ENCODE data around the gene GAS2L2. TPM values are rescaled to one million over a fixed set of nuclear protein-coding genes. Genes with fewer than 3 reads are reported as not detected.

The GAS2L2 gene
- total RNA-seq, 4 donors from 2014 or later: 0.15 to 0.75 TPM; not detected in 2

GRCh38 chr17:35775039-35775438, 22.0 kb upstream of the GAS2L2 start:
- Histone ChIP-seq H3K27ac (no peak overlapping the region), H3K27me3 (peaks cover 0 to 3% (median 0%) of the 10 kb centered on the region in 3 donors), H3K36me3 (no peaks in the 10 kb centered on the region), H3K4me3 (no peak overlapping the region), H3K4me1 (no peaks in the 10 kb centered on the region), H3K9me3 (no peaks in the 10 kb centered on the region)
- DNase-seq (no peak), ATAC-seq (no peak)
- intact Hi-C loops (cut with DNase I; ENCODE audit: low total_unique reads): no loop called here
- in situ Hi-C loops (cut with MboI; ENCODE audit: low sequenced_read_pairs in 4 of 4): no loop called here
- TF ChIP-seq POLR2A (IDR thresholded peaks at IDR 0.05): no peak
- TF ChIP-seq CTCF (IDR thresholded peaks at IDR 0.05 in 4 of 5, conservative IDR thresholded peaks at IDR 0.05 in 1 of 5): no peak

- peaks cover 0 to under 1% (median 0%) of the 10 kb centered on the region in 3 donors for H3K27me3 ChIP-seq
- no peaks in the 10 kb centered on the region for H3K36me3 ChIP-seq
- TF ChIP-seq POLR2A (IDR thresholded peaks at IDR 0.05): no peak
- TF ChIP-seq CTCF (IDR thresholded peaks at IDR 0.05 in 4 of 5, conservative IDR thresholded peaks at IDR 0.05 in 1 of 5): no peak
- ATAC-seq: no peak
- no peaks in the 10 kb centered on the region for H3K9me3 ChIP-seq
- H3K4me1 ChIP-seq: no peaks in the 10 kb centered on the region
- in situ Hi-C loops (cut with MboI; ENCODE audit: low sequenced_read_pairs in 4 of 4): no loop called here
- H3K27ac ChIP-seq: no peak overlapping the region
- H3K4me3 ChIP-seq: no peak overlapping the region
- intact Hi-C loops (cut with DNase I; ENCODE audit: low total_unique reads): no loop called here
- DNase-seq: no peak
Measured at GRCh38 chr17:35774499-35774898, 21.5 kb upstream of the GAS2L2 start.

- no peaks in the 10 kb centered on the region for H3K27me3 ChIP-seq
- no peaks in the 10 kb centered on the region for H3K36me3 ChIP-seq
- intact Hi-C loops (cut with DNase I; ENCODE audit: low total_unique reads) (no loop called here), in situ Hi-C loops (cut with MboI; ENCODE audit: low sequenced_read_pairs in 4 of 4) (no loop called here)
- ATAC-seq: no peak
- no peak for DNase-seq
- TF ChIP-seq POLR2A (IDR thresholded peaks at IDR 0.05) (no peak), CTCF (IDR thresholded peaks at IDR 0.05 in 4 of 5, conservative IDR thresholded peaks at IDR 0.05 in 1 of 5) (no peak)
- no peak overlapping the region for H3K4me3 ChIP-seq
- H3K4me1 ChIP-seq: no peaks in the 10 kb centered on the region
- no peaks in the 10 kb centered on the region for H3K9me3 ChIP-seq
- H3K27ac ChIP-seq: no peak overlapping the region
Measured at GRCh38 chr17:35773679-35774425, 20.8 kb upstream of the GAS2L2 start.

- Histone ChIP-seq H3K4me3 (no peak overlapping the region), H3K36me3 (no peaks in the 10 kb centered on the region), H3K4me1 (no peaks in the 10 kb centered on the region), H3K27ac (no peak overlapping the region), H3K27me3 (no peaks in the 10 kb centered on the region), H3K9me3 (no peaks in the 10 kb centered on the region)
- TF ChIP-seq CTCF (IDR thresholded peaks at IDR 0.05 in 4 of 5, conservative IDR thresholded peaks at IDR 0.05 in 1 of 5) (no peak), POLR2A (IDR thresholded peaks at IDR 0.05) (no peak)
- intact Hi-C loops (cut with DNase I; ENCODE audit: low total_unique reads) (no loop called here), in situ Hi-C loops (cut with MboI; ENCODE audit: low sequenced_read_pairs in 4 of 4) (no loop called here)
- no peak for DNase-seq
- ATAC-seq: no peak
Measured at GRCh38 chr17:35773129-35773528, 20.1 kb upstream of the GAS2L2 start.
